WERI-Rb-1 (cell line): ENCODE results near the gene ACTMAP.
"Not testable (repeated sequence)": the region's sequence is repeated elsewhere in the genome, so short reads cannot be mapped to it uniquely, and the experiment has no call there.

Experiments
- DNase-seq: peaks from one replicate; pipeline ENCODE4 v3.0.0-alpha.2; 2020
- H3K27ac ChIP-seq: fragments of 250-450 bp; sonication (Bioruptor Pico); 2 replicates; pipeline ENCODE4 v1.5.1; 2020; ENCODE audit warnings: mild to moderate bottlenecking, moderate library complexity
- H3K27me3 ChIP-seq: fragments of 250-450 bp; sonication (Bioruptor Pico); 2 replicates; pipeline ENCODE4 v1.5.1; 2021; ENCODE audit warnings: mild to moderate bottlenecking, low read depth, moderate library complexity; ENCODE audit not compliant: insufficient read depth, severe bottlenecking
- H3K36me3 ChIP-seq: fragments of 250-450 bp; sonication (Bioruptor Pico); 2 replicates; pipeline ENCODE4 v1.5.1; 2020; ENCODE audit warnings: mild to moderate bottlenecking, moderate library complexity
- H3K4me3 ChIP-seq: 2 replicates; pipeline ENCODE4 v1.5.1; 2011; ENCODE audit warnings: low read depth, mild to moderate bottlenecking, control low read depth, low read length
- H3K9me3 ChIP-seq: fragments of 250-450 bp; sonication (Bioruptor Pico); 2 replicates; pipeline ENCODE4 v1.5.1; 2021; ENCODE audit warnings: mild to moderate bottlenecking, moderate library complexity; ENCODE audit not compliant: severe bottlenecking
- TF ChIP-seq, protein P1 (sequence below): IDR thresholded peaks from 2 replicates; pipeline ENCODE4 v1.5.1; 2011; ENCODE audit warnings: low read depth, mild to moderate bottlenecking, control low read depth, inconsistent platforms, low read length

Gene ACTMAP

DNA sequence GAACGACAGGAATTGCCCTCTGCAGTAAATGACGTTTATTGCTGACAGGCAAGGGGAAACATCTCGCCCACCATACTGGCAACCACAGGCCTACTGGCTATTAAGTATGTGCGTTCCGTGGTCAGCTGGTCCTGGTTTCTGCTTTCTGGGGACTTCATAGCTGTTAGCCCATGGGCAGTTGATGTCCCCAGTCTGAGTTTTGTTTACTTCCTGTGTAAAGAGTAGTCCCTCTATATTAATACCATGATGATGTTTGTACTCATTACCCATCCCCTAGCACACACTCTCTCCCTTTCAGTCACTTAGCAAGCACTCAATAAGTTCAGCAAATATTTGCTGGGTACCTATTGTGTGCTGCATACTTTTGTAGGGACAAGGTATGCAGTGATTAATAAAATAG, 18.6 kb upstream of the ACTMAP start:
- no peak overlapping the region for H3K27ac ChIP-seq
- H3K27me3 ChIP-seq, result no peaks in the 10 kb centered on the region
- peaks cover 26% of the 10 kb centered on the region for H3K36me3 ChIP-seq
- DNase-seq, result no peak
- H3K4me3 ChIP-seq, result no peak overlapping the region
- TF ChIP-seq, protein P1, sequence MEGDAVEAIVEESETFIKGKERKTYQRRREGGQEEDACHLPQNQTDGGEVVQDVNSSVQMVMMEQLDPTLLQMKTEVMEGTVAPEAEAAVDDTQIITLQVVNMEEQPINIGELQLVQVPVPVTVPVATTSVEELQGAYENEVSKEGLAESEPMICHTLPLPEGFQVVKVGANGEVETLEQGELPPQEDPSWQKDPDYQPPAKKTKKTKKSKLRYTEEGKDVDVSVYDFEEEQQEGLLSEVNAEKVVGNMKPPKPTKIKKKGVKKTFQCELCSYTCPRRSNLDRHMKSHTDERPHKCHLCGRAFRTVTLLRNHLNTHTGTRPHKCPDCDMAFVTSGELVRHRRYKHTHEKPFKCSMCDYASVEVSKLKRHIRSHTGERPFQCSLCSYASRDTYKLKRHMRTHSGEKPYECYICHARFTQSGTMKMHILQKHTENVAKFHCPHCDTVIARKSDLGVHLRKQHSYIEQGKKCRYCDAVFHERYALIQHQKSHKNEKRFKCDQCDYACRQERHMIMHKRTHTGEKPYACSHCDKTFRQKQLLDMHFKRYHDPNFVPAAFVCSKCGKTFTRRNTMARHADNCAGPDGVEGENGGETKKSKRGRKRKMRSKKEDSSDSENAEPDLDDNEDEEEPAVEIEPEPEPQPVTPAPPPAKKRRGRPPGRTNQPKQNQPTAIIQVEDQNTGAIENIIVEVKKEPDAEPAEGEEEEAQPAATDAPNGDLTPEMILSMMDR, result no peak
- H3K9me3 ChIP-seq, result peaks cover 2% of the 10 kb centered on the region

DNA sequence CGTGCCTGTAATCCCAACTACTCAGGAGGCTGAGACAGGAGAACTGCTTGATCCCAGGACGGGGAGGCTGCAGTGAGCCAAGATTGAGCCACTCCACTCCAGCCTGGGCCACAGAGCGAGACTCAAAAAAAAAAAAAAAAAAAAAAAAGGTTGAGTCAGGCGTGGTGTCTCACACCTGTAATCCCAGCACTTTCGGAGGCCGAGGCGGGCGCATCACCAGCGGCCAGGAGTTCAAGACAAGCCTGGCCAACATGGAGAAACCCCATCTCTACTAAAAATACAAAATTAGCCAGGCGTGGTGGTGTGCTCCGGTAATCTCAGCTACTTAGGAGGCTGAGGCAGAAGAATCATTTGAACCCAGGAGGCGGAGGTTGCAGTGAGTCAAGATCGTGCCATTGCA, 16.1 kb upstream of the ACTMAP start:
- H3K9me3 ChIP-seq, H3K4me3 ChIP-seq, H3K27ac ChIP-seq, H3K27me3 ChIP-seq, DNase-seq: not testable (repeated sequence)
- peaks cover 50% of the 10 kb centered on the region for H3K36me3 ChIP-seq

DNA sequence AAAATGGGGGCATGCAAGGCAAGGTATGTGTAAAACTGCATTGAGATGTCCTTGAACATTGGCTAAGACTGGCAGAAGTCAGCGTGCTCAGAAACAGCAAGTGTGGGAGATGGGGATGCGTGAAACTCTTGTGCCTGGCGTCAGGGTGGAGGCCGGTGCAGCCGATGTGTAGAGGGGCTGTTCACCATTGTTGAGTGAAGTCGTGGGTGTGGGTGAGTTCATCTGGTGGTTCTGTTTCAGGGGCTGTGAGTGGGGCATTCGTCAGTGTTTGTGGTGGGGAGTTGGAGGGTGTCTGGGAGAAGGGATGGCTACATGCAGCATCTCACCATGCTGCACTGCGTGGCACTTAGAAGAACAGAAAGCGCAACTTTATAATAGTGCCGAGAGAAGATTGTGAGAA, 13.7 kb upstream of the ACTMAP start:
- no peak for DNase-seq
- Histone ChIP-seq H3K9me3 (no peaks in the 10 kb centered on the region), H3K27me3 (no peaks in the 10 kb centered on the region), H3K4me3 (no peak overlapping the region), H3K36me3 (peaks cover 72% of the 10 kb centered on the region), H3K27ac (no peak overlapping the region)
- TF ChIP-seq, protein P1, result no peak

DNA sequence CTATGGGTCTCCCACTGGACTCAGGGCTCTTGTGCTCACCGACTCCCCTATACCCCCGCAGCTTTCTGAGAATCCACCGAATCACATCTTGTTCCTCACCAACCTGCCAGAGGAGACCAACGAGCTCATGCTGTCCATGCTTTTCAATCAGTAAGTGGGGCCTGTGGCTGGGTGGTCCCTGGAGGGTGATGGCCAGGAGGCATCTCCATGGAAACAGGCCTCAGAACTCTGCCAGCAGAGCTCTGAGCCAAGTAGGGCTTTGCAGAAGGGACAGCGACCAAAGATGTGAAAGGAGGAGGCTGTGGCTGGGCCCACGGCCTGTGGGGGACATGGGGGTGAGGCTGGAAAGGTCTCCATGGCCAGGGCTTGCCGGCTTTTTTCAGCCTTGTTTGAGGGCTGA, 13.2 kb upstream of the ACTMAP start:
- no peak for DNase-seq
- TF ChIP-seq, protein P1, result no peak
- H3K36me3 ChIP-seq, result peaks cover 76% of the 10 kb centered on the region
- no peaks in the 10 kb centered on the region for H3K27me3 ChIP-seq
- no peak overlapping the region for H3K27ac ChIP-seq
- no peak overlapping the region for H3K4me3 ChIP-seq
- H3K9me3 ChIP-seq, result no peaks in the 10 kb centered on the region

DNA sequence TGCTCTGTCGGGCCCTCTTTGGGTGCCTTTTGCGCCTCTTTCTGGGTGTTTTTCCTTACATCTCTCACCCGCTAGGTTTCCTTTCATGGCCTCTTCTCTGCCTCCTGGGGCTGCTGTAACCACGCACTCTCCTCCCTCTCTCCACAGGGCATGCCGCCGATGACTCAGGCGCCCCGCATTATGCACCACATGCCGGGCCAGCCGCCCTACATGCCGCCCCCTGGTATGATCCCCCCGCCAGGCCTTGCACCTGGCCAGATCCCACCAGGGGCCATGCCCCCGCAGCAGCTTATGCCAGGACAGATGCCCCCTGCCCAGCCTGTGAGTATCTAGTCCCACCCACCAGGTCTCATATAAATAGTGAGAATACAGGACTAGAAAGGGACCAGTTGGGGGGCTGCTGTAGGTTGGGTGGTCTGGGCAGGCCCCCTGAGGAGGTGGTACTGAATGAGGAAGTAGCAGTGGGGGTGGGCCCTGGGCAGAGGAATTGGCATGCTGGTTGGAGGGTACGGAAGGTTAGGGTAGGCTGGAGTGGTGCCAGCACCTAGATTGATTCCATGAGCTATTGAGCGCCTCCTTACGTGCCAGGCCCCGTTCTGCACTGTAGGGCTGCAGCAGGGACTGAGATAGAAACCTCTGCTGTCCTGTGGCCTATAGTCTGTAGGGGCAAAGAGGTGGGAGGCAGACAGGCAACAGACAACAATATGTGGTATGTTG, 12.6 kb upstream of the ACTMAP start:
- Histone ChIP-seq H3K27ac (no peak overlapping the region), H3K4me3 (no peak overlapping the region)

DNA sequence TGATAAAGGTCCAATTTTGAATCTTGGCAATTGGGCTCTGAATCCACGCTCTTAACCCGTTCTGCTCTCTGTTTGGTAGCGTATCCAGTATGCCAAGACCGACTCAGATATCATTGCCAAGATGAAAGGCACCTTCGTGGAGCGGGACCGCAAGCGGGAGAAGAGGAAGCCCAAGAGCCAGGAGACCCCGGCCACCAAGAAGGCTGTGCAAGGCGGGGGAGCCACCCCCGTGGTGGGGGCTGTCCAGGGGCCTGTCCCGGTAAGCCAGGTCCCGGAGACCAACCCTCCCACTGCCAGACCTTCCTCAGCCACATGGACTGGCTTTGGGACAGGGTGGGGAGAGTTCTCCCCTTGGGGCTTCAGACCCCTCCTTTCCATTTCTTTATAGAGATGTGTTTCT, 9.1 kb upstream of the ACTMAP start:
- TF ChIP-seq, protein P1, result no peak
- Histone ChIP-seq H3K27ac (no peak overlapping the region), H3K27me3 (no peaks in the 10 kb centered on the region), H3K36me3 (peaks cover 93% of the 10 kb centered on the region), H3K9me3 (no peaks in the 10 kb centered on the region), H3K4me3 (no peak overlapping the region)
- DNase-seq, result no peak

More for the DNA sequence above, 12.6 kb upstream of the ACTMAP start:
- H3K27me3 ChIP-seq, result no peaks in the 10 kb centered on the region
- no peak for DNase-seq
- H3K36me3 ChIP-seq, result peaks cover 82% of the 10 kb centered on the region
- H3K9me3 ChIP-seq, result no peaks in the 10 kb centered on the region
- TF ChIP-seq, protein P1, result no peak
